ENCODE results near the gene PADI4. TPM values are rescaled to one million over a fixed set of nuclear protein-coding genes. Genes with fewer than 3 reads are reported as not detected.

PADI4 gene
- total and polyA plus RNA-seq, 2 donors (not counting 1 experiment from before 2014, with no cell fraction given): not detected

- no peaks in the 10 kb centered on the region for H3K79me2 ChIP-seq (ENCODE audit: control insufficient read depth, insufficient read depth, low read length)
- no peaks in the 10 kb centered on the region for H3K9me3 ChIP-seq (ENCODE audit: control insufficient read depth, insufficient read depth, low read depth, low read length)
- no peak overlapping the region for H3K9ac ChIP-seq (ENCODE audit: insufficient read depth, low read length)
- TF ChIP-seq CTCF (conservative IDR thresholded peaks at IDR 0.05 in 1 of 2, IDR thresholded peaks at IDR 0.05 in 1 of 2; ENCODE audit: low read depth in 1 of 2, low read length in 2 of 2) (no peak), EZH2 (IDR thresholded peaks at IDR 0.05; ENCODE audit: low read length, missing control alignments) (no peak)
- no peak overlapping the region for H3K27ac ChIP-seq (ENCODE audit: insufficient read depth, low read length)
- H3K4me1 ChIP-seq (ENCODE audit: control insufficient read depth, extremely low read depth, insufficient read depth, low read length): no peaks in the 10 kb centered on the region
- no peaks in the 10 kb centered on the region for H3K27me3 ChIP-seq (ENCODE audit: control insufficient read depth, insufficient read depth, low read length)
- no peaks in the 10 kb centered on the region for H3K36me3 ChIP-seq (ENCODE audit: control insufficient read depth, insufficient read depth, low read length)
- no peak for DNase-seq (ENCODE audit: low read depth in 2 of 2)
- H2AFZ ChIP-seq (ENCODE audit: low read length): no peak overlapping the region
- H3K4me2 ChIP-seq (ENCODE audit: extremely low read depth, insufficient read depth, low read length): no peak overlapping the region
- H3K4me3 ChIP-seq (replicated peaks in 1 of 4; ENCODE audit: control extremely low read depth in 1 of 4, insufficient read depth in 1 of 4, low read depth in 3 of 4, low read length in 4 of 4): no peak overlapping the region
- H4K20me1 ChIP-seq (ENCODE audit: control insufficient read depth, extremely low read depth, insufficient read depth, low read length): no peaks in the 10 kb centered on the region
Observed at GRCh38 chr1:17301767-17302166, 6.2 kb upstream of the PADI4 start.

GRCh38 chr1:17304151-17304825 lies 3.7 kb upstream of the PADI4 start:
- no peaks in the 10 kb centered on the region for H3K27me3 ChIP-seq (ENCODE audit: control insufficient read depth, insufficient read depth, low read length)
- no peaks in the 10 kb centered on the region for H3K79me2 ChIP-seq (ENCODE audit: control insufficient read depth, insufficient read depth, low read length)
- no peak overlapping the region for H3K4me2 ChIP-seq (ENCODE audit: extremely low read depth, insufficient read depth, low read length)
- no peaks in the 10 kb centered on the region for H4K20me1 ChIP-seq (ENCODE audit: control insufficient read depth, extremely low read depth, insufficient read depth, low read length)
- no peaks in the 10 kb centered on the region for H3K9me3 ChIP-seq (ENCODE audit: control insufficient read depth, insufficient read depth, low read depth, low read length)
- H2AFZ ChIP-seq (ENCODE audit: low read length): no peak overlapping the region
- no peak overlapping the region for H3K9ac ChIP-seq (ENCODE audit: insufficient read depth, low read length)
- no peak overlapping the region for H3K27ac ChIP-seq (ENCODE audit: insufficient read depth, low read length)
- H3K4me3 ChIP-seq (replicated peaks in 1 of 4; ENCODE audit: control extremely low read depth in 1 of 4, insufficient read depth in 1 of 4, low read depth in 3 of 4, low read length in 4 of 4): no peak overlapping the region
- H3K4me1 ChIP-seq (ENCODE audit: control insufficient read depth, extremely low read depth, insufficient read depth, low read length): no peaks in the 10 kb centered on the region
- H3K36me3 ChIP-seq (ENCODE audit: control insufficient read depth, insufficient read depth, low read length): no peaks in the 10 kb centered on the region
- TF ChIP-seq CTCF (conservative IDR thresholded peaks at IDR 0.05 in 1 of 2, IDR thresholded peaks at IDR 0.05 in 1 of 2; ENCODE audit: low read depth in 1 of 2, low read length in 2 of 2): no peak
- TF ChIP-seq EZH2 (IDR thresholded peaks at IDR 0.05; ENCODE audit: low read length, missing control alignments): no peak
- DNase-seq (ENCODE audit: low read depth in 2 of 2): peak in 1 of 2 donors; percentile 7

GRCh38 chr1:17304826-17305175 lies 3.2 kb upstream of the PADI4 start:
- Histone ChIP-seq H3K79me2 (ENCODE audit: control insufficient read depth, insufficient read depth, low read length) (no peaks in the 10 kb centered on the region), H2AFZ (ENCODE audit: low read length) (no peak overlapping the region), H3K9me3 (ENCODE audit: control insufficient read depth, insufficient read depth, low read depth, low read length) (no peaks in the 10 kb centered on the region), H4K20me1 (ENCODE audit: control insufficient read depth, extremely low read depth, insufficient read depth, low read length) (no peaks in the 10 kb centered on the region), H3K4me2 (ENCODE audit: extremely low read depth, insufficient read depth, low read length) (no peak overlapping the region), H3K27ac (ENCODE audit: insufficient read depth, low read length) (no peak overlapping the region), H3K4me3 (replicated peaks in 1 of 4; ENCODE audit: control extremely low read depth in 1 of 4, insufficient read depth in 1 of 4, low read depth in 3 of 4, low read length in 4 of 4) (no peak overlapping the region), H3K36me3 (ENCODE audit: control insufficient read depth, insufficient read depth, low read length) (no peaks in the 10 kb centered on the region), H3K9ac (ENCODE audit: insufficient read depth, low read length) (no peak overlapping the region), H3K4me1 (ENCODE audit: control insufficient read depth, extremely low read depth, insufficient read depth, low read length) (no peaks in the 10 kb centered on the region), H3K27me3 (ENCODE audit: control insufficient read depth, insufficient read depth, low read length) (no peaks in the 10 kb centered on the region)
- TF ChIP-seq EZH2 (IDR thresholded peaks at IDR 0.05; ENCODE audit: low read length, missing control alignments): no peak
- no peak for TF ChIP-seq CTCF (conservative IDR thresholded peaks at IDR 0.05 in 1 of 2, IDR thresholded peaks at IDR 0.05 in 1 of 2; ENCODE audit: low read depth in 1 of 2, low read length in 2 of 2)
- DNase-seq (ENCODE audit: low read depth in 2 of 2): no peak

Measured in fibroblast of lung (primary cell).